AG09319 (cell line): ENCODE measurements around the gene EGFL7.

Experiments used
- DNase-seq: peaks from one replicate; pipeline ENCODE4 v3.0.0-alpha.2; 2010; ENCODE audit warnings: low read depth; ENCODE audit errors: extremely low read depth
- TF ChIP-seq, protein P1 (sequence below): IDR thresholded peaks from 2 replicates; pipeline ENCODE4 v1.5.1; 2011; ENCODE audit warnings: low read depth, mild to moderate bottlenecking, inconsistent platforms, low read length, moderate library complexity

The EGFL7 gene

DNA sequence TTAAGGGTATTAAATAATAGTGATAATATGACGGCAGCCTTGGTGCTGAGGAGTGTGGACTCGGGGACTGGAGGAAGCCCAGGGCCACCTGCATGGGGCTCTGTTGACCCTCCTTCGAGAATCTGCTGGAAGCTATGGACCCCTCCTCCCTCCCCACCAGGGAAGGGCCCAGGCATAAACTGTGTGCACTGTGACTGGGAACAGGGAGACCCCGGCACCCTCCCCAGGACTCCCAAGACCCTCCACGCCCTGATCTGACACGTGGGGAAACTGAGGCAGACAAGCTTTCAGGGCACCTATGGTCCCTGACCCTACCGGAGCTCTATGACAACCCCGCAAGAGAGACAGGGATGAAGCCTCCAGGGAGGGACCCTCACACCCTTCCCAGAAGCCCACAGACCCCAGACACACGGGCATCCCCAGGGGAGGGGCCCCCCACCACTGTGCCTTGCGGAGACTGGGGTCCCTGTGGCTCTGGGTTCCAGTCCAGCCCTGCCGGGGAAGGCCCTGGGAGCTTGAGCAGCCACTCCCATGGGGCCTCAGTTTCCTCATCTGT is 6.5 kb upstream of the EGFL7 start:
- TF ChIP-seq, protein P1, sequence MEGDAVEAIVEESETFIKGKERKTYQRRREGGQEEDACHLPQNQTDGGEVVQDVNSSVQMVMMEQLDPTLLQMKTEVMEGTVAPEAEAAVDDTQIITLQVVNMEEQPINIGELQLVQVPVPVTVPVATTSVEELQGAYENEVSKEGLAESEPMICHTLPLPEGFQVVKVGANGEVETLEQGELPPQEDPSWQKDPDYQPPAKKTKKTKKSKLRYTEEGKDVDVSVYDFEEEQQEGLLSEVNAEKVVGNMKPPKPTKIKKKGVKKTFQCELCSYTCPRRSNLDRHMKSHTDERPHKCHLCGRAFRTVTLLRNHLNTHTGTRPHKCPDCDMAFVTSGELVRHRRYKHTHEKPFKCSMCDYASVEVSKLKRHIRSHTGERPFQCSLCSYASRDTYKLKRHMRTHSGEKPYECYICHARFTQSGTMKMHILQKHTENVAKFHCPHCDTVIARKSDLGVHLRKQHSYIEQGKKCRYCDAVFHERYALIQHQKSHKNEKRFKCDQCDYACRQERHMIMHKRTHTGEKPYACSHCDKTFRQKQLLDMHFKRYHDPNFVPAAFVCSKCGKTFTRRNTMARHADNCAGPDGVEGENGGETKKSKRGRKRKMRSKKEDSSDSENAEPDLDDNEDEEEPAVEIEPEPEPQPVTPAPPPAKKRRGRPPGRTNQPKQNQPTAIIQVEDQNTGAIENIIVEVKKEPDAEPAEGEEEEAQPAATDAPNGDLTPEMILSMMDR, result no peak
- no peak for DNase-seq

DNA sequence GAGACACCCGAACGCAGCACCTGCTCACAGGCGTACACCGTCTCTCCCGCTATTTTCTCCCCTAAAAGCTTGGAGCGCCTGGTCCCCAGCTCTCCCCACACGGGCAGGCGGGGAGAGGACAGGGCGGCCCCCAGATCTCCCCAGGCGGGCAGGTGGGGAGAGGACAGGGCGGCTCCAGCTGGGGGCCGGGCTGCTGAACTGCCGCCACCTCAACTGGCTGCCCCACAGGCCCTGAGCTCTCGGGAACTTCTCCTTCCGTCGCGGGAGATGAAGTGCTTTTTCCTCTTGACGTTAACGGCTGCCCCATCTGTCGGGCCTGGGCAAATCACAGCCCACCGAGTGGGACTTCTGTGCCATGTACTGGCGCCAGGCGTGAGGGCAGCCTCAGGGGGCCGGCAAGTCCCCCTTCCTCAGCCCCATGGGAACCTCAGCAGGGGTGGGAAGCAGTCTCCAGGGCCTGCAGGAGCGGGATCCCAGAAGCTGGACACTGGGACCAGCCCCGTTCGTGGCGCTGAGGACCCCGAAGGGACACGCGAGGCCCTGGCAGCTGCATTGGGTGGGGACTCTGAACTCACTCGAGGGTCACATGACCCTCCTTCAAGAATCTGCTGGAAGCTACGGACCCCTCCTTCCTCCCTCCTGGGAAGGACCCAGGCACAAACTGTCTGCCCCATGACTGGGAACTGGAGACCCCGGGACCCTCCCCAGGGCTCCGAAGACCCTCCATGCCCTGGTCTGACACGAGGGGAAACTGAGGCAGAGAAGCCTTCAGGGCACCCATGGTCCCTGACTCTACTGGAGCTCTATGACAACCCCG is 5.7 kb upstream of the EGFL7 start:
- DNase-seq, result no peak
- TF ChIP-seq, protein P1, result no peak

DNA sequence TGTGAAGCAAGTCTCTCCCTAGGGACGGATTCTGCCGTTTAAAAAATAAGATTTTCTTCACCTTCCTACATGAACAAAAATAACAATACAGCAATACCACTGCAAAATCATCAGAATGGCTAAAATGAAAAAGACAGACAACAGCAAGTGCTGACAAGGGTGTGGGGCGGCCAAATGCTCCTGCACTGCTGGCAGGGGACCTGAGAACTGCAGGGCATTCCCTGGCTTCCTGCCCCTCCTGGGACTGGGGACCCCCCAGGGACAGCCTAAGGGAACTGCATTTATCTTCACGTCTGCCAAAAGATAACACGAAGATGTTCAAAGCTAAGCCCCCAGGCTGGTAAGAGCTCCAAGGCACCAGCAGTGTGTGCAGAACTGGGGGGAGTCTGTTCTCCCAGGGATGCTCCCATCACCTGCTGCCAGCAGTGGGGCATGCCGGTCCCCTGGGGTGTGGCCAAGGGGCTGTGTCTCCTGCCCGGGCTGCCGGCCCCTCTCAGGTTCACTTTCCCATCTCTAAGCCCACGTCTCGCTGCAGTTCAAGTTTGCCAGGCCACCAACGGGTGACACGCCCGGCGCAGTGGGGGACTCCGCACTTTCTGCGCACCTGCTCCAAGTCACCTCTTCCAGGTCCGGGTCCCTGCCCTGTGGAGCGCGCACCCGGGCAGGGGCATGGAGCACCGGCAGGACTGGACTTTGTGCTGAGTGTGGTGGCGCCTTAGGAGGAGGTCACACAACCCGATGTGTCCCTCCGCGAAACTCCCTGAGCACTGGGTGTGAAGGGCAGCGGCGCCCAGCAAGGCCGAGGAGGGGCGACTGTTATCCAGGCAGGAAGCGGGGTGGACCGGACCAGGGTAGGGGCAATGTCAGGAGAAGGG is 4.5 kb upstream of the EGFL7 start:
- no peak for DNase-seq
- TF ChIP-seq, protein P1, result no peak

DNA sequence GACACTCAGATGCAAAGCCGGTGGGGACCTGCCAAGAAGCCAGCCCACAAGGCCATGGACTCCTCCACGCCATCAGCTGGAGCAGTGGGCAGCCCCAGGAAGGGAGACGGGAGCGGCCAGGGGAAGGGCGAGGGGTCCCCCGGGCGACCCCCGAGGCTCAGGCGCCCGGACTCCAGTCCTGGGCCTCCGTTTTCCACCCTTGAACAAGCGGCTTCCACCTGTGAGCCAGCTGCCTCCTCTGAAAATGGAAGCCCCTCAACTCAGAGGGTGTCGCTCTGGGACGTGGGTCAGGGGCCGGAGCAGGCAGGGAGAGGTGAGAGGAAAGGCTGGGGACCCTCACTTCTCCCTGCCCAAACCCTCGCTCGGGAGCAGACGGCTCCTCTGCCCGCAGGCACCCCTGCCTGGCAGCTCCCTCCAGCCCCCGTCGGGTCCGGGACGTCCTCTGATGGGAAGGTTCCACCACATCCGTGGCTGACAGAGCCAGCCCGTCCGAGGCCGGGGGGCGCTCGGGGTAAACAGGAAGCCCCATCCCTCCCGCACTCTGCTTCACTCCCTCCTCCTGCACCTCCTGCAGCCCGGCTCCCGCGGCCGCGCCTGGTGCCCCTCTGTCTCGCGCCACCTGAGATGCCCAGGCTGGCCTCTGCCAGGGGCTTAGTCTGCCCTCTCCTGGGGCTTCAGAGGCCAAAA is 3.7 kb upstream of the EGFL7 start:
- DNase-seq, result no peak
- TF ChIP-seq, protein P1, result no peak

DNA sequence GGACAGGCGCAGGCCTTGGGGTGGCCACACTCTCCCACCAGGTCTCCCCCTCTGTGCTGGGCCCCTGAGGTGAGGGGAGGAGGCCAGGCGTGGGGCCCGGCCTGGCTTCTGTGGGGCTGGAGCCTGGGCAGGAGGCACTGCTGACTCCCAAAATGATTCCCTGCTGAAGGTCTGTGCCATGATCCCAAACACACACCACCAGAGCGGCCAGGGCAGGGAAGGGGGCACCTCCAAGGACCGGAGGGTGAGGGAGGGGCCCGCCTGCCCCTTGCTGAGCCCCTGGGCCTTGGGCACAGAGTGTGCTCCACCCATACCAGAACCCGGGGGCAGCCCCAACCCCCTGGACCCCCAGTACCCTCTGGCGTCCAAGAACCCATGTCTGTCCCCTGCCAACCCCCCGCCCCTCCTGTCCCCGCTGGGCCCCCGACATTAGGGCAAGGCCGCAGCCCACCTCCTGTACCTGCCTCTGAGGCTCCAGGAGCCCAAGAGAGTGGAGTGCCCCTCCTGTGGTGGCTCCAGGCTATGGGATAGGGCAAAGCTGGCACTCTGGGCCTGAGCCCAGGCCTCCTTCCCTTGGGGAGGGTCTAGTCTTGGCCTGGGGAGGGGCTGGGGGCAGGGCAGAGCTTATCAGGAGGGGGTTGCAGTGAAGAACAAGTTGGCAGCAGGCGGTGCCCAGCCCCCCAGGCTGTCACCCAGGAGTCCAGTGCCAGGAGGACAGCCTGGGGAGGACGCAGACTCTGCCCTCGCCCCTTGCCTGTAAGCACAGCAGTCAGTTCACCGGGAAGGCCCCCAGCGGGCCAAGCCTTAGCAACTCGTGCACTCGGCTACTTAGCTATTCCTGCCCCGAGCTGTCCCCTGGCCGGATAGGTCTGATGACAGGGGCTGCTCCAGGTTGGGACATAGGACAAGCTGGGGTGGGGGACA is 2.6 kb upstream of the EGFL7 start:
- DNase-seq, result no peak
- TF ChIP-seq, protein P1, result no peak

DNA sequence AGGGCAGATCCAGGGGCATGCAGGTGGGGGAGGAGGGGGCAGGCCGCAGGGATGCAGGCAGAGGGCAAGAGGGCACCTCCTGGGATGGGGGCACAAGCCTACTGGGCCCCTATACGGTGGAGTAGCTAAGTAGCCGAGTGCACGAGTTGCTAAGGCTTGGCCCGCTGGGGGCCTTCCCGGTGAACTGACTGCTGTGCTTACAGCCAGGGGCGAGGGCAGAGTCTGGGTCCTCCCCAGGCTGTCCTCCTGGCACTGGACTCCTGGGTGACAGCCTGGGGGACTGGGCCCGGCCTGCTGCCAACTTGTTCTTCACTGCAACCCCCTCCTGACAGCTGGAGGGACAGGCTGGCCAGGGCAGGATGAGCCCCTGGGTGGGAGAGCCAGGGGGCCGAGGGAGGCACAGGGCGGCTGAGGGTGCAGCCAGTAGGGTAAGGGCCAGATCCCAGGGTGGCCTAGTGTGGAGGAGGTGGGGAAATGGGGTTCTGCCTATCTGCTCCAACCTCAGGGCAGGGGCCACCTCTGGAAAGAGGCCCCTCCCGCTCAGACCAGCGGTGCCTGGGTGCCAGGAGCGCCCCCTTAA is 1.7 kb upstream of the EGFL7 start:
- TF ChIP-seq, protein P1, result no peak
- DNase-seq, result no peak
